GM19238 (cell line): ENCODE data around the gene SYNJ1.
"Not testable (repeated sequence)": the region's sequence is repeated elsewhere in the genome, so short reads cannot be mapped to it uniquely, and the experiment has no call there.

ENCODE experiments used
- DNase-seq: peaks from one replicate; pipeline ENCODE4 v3.0.0; 2011; ENCODE audit warnings: low spot score; ENCODE audit not compliant: insufficient read length

Gene SYNJ1

GRCh38 chr21:32739946-32740345 is 12.1 kb upstream of the SYNJ1 start:
- DNase-seq, result no peak

- not testable (repeated sequence) for DNase-seq
These were observed 8.3 kb upstream of the SYNJ1 start for GRCh38 chr21:32736083-32736482.

GRCh38 chr21:32735524-32735923 is 7.7 kb upstream of the SYNJ1 start:
- DNase-seq, result no peak

DNA sequence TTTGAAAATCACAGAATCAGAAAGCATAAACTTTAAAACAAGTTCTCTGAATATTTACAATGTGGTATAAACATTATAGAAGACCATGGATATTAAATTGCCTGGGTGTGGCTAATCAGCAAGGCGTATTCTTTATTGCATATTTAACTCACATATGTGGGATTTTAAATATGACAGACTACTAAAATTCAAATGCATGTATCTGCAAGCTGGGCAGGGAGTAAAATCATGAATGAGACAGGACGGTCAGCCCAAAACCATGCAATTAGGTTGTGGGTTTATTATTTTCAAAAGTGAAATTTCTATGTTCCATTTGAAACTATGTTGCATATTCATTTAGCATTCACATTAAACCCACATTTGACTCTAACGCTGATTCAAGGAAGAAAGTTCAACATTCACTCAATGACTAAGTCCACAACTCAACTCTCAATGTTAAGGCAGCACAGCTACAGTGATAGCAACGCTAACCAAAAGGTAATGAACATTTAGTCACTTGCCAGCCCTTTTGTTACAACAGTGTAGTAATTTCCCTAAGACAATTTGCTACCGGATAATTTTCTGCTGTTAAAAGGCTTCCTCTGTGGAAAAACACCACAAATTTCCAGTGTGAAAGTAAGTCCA is 6.3 kb upstream of the SYNJ1 start:
- DNase-seq, result no peak

DNA sequence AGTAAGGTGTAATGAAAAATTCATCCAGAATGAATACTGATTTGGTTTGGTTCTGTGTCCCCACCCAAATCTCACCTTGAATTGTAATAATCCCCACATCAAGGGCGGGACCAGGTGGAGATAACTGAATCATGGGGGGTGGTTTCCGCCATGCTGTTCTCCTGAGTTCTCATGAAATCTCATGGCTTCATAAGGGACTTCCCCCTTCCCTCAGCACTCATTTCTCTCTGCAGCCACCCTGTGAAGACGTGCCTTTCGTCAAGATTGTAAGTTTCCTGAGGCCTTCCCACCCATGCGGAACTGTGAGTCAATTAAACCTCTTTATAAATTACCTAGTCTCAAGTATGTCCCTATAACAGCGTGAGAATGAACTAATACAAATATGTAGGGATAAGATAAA is 5.5 kb upstream of the SYNJ1 start:
- no peak for DNase-seq

- no peak for DNase-seq
These were observed 4.7 kb upstream of the SYNJ1 start for GRCh38 chr21:32732544-32732943.

GRCh38 chr21:32728848-32729247 is 1.0 kb upstream of the SYNJ1 start:
- no peak for DNase-seq

DNA sequence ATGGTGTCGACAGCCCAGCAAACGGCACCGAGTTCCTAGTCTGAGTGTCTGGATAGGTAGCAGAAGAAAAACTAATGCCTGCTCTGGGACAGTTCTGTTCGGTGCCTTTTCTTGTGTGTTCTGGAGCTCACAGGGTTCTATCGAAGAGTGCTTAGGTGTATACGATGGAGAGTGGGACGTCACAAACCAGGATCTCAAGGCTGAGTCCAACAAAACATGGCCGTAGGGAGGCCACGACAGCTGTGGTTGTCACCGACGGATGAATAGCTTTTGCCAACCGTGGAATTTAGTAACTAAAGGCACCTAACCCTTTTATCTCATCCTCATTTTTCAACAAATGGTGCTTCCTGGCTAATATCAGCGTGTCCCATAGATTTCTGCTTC is 635 bp upstream of the SYNJ1 start:
- no peak for DNase-seq

DNA sequence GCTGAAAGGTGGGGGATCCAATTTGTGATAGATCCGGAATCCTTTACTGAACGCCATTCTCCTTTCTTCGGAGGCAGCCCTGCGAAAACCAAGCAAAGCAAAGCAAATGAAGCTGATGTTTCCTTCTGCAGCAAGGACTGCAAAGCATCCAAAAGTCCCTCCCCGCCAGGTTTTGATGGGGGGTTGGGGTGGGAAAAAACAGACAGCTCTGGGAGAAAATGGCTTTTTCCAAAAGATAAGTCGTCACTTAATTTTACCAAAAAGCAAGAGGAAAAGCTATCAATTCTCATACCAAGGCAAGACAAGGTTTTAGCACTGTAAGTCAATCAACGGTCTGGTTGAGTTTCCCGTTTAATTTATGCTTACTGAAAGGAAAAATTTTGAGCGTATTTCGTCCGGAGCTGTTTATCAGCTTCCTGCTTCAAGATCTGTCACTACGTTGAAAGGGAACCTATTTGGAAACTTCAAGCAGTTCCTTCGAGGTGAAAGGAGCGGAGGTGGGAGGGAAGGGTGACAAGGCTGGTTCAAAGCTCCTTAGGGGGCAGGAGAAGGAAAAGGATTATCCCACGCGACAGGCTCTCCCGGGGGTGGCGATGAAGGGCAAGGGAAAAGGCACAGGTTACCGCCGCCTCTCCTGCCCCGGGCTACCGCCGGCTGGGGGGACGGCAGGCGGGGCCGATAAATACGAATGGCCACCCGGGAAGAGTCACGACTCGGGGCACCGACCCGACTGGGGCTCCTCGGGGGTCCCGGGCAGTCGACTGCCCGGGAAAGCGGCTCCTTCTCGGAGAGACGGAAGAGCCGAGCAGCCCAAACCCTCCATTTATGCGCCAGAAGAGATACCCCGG is 750 bp downstream of the SYNJ1 start:
- DNase-seq, result peak; percentile 10

DNA sequence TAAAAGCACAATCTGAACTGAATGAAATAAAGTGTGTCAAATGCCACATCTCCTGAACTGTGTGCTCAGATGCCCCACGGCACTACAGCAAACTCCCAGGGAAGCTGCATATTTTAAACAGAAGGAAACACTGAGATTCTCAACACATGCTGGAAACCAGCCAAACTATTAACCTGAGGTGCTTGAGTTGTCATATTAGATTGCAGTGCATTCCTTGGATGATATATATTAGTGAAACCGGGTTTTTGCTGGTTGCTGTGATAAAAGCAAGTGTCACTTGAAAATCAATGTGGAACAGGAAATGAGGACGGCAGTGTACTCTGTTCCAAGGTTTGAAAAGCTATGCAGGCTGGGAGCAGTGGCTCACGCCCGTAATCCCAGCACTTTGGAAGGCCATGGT is 8.7 kb downstream of the SYNJ1 start:
- no peak for DNase-seq

DNA sequence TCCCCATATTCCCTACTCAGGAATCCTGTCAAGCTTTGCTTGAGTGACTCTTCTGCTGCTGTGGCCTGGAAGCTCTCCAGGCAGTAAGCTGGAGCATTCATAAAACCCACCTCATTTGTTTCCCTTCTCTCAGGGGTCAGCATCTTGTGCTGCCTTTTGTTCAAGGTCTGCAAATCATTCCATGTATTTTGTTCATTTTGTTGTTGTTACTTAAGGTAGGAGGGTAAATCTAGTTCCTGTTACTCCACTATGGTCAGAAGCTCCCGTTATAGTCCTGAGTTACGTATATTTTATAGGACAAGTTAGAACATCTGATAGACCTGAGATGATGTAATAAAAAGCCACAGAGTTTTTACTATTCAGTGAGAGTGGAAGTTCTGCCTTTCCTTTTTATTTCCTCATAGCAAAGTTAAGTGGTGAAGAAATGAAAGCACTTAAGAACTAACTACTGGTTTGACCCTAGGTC is 9.9 kb downstream of the SYNJ1 start:
- DNase-seq, result no peak

DNA sequence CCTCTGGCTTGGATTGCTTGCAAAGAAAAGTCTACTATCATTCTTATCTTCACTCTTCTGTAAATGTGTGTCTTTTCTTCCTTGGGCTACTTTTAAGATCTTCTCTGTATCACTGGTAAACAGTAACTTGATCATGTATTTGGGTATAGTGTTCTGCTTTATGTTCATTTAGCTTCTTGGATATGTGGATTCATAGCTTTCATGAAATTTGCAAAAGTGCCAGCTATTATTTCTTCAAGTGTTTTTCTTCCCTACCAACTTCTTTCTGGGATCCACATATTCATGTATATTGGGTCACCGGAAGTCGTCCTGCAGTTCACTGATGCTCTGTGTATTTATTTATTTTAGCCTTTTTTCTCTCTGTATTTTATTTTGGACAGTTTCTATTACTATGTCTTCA is 11.3 kb downstream of the SYNJ1 start:
- DNase-seq, result no peak

GRCh38 chr21:32713726-32714125 is 14.1 kb downstream of the SYNJ1 start:
- no peak for DNase-seq

- no peak for DNase-seq
These were observed 15.2 kb downstream of the SYNJ1 start for GRCh38 chr21:32712641-32713040.

DNA sequence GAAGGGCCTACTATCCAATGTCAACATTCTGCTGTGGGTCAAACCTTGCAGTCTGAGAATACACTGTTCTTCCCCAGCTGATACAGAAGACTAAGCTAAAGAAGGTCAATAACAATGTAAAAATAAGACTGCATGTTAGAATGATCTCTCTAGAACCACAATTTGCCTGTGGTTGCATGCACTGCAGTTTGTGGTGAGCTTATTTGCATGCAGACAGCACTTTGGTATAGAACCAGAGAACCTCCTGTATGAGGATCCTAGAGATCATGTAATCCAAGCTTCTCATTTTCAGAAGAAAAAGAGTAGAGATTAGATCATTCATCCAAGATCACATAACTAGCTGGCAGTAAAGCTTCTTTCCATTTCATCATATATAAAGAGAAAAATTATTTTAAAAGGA is 15.8 kb downstream of the SYNJ1 start:
- DNase-seq, result peak; percentile 24

- DNase-seq, result no peak
These were observed 16.8 kb downstream of the SYNJ1 start for GRCh38 chr21:32710987-32711386.

- no peak for DNase-seq
These were observed 17.6 kb downstream of the SYNJ1 start for GRCh38 chr21:32710069-32710784.

DNA sequence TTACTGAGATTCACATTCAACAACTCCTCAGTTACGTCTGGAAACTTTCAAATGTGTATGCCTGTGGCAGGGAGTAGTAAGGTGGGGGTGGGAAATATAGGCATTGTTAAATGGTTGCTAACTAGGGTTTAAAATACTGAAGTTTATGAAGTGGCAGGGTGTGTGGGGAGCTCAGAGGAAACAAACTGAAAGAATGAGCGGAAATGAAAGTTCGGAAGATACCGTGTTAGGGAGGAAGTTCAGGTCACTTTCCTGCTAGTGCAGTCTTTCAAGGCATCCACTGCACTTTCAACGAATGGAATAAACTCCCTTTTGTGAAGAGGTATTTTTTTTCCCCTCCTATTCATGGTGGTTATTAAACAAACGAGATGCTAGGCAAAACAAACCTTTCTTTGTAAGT is 19.7 kb downstream of the SYNJ1 start:
- no peak for DNase-seq

DNA sequence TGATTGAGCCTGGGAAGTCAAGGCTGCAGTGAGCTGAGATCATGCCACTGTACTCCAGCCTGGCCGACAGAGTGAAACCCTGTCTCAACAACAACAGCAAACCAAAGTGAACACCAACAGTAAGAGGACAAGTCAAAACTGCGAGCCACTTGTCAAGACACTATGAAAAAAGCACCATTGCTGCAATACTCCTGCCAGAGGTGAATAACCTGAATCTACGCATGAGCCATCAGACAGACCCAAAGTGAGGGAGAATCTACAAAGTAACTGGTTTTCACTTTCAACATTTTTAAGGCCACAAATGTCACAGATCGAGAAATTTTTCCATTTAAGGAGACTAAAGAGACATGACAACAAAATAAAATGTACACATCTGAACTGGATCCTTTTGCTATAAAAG is 21.9 kb downstream of the SYNJ1 start:
- no peak for DNase-seq

- DNase-seq, result no peak
These were observed 22.7 kb downstream of the SYNJ1 start for GRCh38 chr21:32705139-32705538.

GRCh38 chr21:32702702-32703101 is 25.1 kb downstream of the SYNJ1 start:
- DNase-seq, result no peak

GRCh38 chr21:32698971-32699693 is 28.7 kb downstream of the SYNJ1 start:
- DNase-seq, result no peak
